ENCODE data around the gene TUBGCP3.

- TF ChIP-seq EZH2 (IDR thresholded peaks at IDR 0.05; ENCODE audit: borderline replicate concordance, low read length) (no peak), CTCF (IDR thresholded peaks at IDR 0.05; ENCODE audit: low read length) (no peak)
Observed at GRCh38 chr13:112447761-112448603, 140.0 kb downstream of the TUBGCP3 start.

Data from OCI-LY1 (cell line).